ENCODE data around the gene CACNA1A.

The CACNA1A gene

GRCh38 chr19:13225973-13226865, 280.1 kb downstream of the CACNA1A start:
- DNase-seq (ENCODE audit: extremely low spot score) = no peak
- ChIA-PET CTCF (no interaction called here), POLR2A (no interaction called here)
- TF ChIP-seq ZNF384 (IDR thresholded peaks at IDR 0.05) = no peak
- TF ChIP-seq, protein P1, sequence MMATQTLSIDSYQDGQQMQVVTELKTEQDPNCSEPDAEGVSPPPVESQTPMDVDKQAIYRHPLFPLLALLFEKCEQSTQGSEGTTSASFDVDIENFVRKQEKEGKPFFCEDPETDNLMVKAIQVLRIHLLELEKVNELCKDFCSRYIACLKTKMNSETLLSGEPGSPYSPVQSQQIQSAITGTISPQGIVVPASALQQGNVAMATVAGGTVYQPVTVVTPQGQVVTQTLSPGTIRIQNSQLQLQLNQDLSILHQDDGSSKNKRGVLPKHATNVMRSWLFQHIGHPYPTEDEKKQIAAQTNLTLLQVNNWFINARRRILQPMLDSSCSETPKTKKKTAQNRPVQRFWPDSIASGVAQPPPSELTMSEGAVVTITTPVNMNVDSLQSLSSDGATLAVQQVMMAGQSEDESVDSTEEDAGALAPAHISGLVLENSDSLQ (IDR thresholded peaks at IDR 0.05) = no peak
- TF ChIP-seq ARNT (IDR thresholded peaks at IDR 0.05) = no peak
- no peak for TF ChIP-seq SP1 (IDR thresholded peaks at IDR 0.05)
- TF ChIP-seq CTBP1 (IDR thresholded peaks at IDR 0.05; ENCODE audit: borderline replicate concordance) = no peak
- no peak for TF ChIP-seq BHLHE40 (IDR thresholded peaks at IDR 0.05; ENCODE audit: borderline replicate concordance)
- TF ChIP-seq HDGF (IDR thresholded peaks at IDR 0.05; ENCODE audit: borderline replicate concordance) = no peak
- TF ChIP-seq SUZ12 (IDR thresholded peaks at IDR 0.05) = no peak
- no peak for TF ChIP-seq L3MBTL2 (conservative IDR thresholded peaks at IDR 0.05)
- no peak for TF ChIP-seq TARDBP (IDR thresholded peaks at IDR 0.05)
- no peak for TF ChIP-seq NFRKB (IDR thresholded peaks at IDR 0.05)
- TF ChIP-seq FOXA1 (IDR thresholded peaks at IDR 0.05) = no peak
- TF ChIP-seq ELF4 (IDR thresholded peaks at IDR 0.05) = no peak
- TF ChIP-seq FOXM1 (IDR thresholded peaks at IDR 0.05; ENCODE audit: borderline replicate concordance) = no peak
- TF ChIP-seq LEF1 (IDR thresholded peaks at IDR 0.05; ENCODE audit: borderline replicate concordance) = no peak
- TF ChIP-seq FOXK2 (IDR thresholded peaks at IDR 0.05) = no peak

DNA sequence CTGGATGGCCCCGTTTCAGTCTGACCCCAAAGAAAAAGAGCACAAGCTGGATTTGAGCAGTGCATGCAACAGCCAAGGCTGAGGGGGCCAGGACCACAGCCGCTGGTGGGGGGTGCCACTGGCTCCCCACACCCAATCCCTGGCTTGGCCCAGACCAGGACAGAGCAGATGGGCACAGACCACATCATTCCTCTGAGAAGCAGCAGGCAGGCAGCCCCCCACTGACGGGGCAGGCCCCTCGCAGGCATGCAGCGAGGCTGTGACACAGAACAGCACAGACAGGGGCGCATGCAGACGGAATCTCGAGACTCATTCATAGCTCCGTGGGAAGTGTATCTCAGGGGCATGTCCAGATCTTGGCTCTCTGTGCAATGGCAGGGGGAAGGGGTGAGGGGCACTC, 281.2 kb downstream of the CACNA1A start:
- ChIA-PET POLR2A (no interaction called here), CTCF (no interaction called here)
- no peak for DNase-seq (ENCODE audit: extremely low spot score)
- no peak for TF ChIP-seq LEF1 (IDR thresholded peaks at IDR 0.05; ENCODE audit: borderline replicate concordance)

GRCh38 chr19:13220847-13221246, 285.4 kb downstream of the CACNA1A start:
- DNase-seq (ENCODE audit: extremely low spot score) = no peak
- ChIA-PET CTCF (no interaction called here), POLR2A (interaction anchor here (0.9 kb wide), 1 partner anchor 68 kb away, joined by 3 read pairs; no protein-coding TSS in a partner anchor)
- TF ChIP-seq L3MBTL2 (conservative IDR thresholded peaks at IDR 0.05) = 0 out of 2 replicates have a peak, but pooled peaks have one; percentile 23
- TF ChIP-seq TARDBP (IDR thresholded peaks at IDR 0.05) = no peak
- no peak for TF ChIP-seq BHLHE40 (IDR thresholded peaks at IDR 0.05; ENCODE audit: borderline replicate concordance)

DNA sequence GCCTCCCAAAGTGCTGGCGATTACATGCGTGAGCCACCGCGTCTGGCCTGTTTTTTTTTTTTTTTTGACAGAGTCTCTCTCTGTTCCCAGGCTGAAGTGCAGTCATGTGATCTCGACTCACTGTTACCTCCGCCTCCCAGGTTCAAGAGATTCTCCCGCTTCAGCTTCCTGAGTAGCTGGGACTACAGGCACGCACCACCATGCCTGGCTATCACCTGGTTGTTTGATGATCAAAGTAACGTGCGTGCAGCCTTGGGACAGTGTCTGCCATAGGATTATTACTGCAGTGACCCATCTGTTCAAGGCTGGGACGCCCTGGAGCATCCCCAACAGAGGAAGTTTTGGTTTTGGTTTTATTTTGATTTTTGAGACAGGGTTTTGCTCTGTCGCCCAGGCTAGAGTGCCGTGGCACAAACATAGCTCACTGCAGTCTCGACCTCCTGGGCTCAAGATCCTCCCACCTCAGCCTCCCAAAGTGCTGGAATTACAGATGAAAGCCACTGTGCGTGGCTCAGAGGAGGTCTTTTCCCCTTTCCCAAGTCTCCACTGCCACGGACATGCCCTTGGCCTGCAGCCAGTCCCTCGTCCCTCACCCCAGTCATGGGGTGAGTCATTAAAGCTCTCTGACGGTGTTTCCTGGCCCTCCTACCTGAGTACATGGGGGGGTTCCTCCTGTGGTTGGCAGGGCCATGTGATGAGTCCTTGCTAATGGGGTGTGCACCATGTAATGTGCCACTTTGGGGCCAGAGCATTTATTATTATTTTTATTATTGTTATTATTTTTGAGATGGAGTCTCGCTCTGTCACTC, 290.5 kb downstream of the CACNA1A start:
- CTCF ChIA-PET = no interaction called here
- TF ChIP-seq, protein P1 (IDR thresholded peaks at IDR 0.05) = no peak
- no peak for TF ChIP-seq SP1 (IDR thresholded peaks at IDR 0.05)
- TF ChIP-seq LEF1 (IDR thresholded peaks at IDR 0.05; ENCODE audit: borderline replicate concordance) = no peak
- TF ChIP-seq ARNT (IDR thresholded peaks at IDR 0.05) = no peak
- POLR2A ChIA-PET = no interaction called here
- DNase-seq (ENCODE audit: extremely low spot score) = no peak

GRCh38 chr19:13214036-13214730, 292.1 kb downstream of the CACNA1A start:
- POLR2A ChIA-PET = no interaction called here
- CTCF ChIA-PET = interaction anchor here (0.8 to 1.4 kb wide), 4 partner anchors 9 to 57 kb away, joined by 3 to 8 read pairs (median 3); no protein-coding TSS in a partner anchor
- no peak for TF ChIP-seq HDGF (IDR thresholded peaks at IDR 0.05; ENCODE audit: borderline replicate concordance)
- TF ChIP-seq SUZ12 (IDR thresholded peaks at IDR 0.05) = no peak
- TF ChIP-seq L3MBTL2 (conservative IDR thresholded peaks at IDR 0.05) = no peak
- TF ChIP-seq SP1 (IDR thresholded peaks at IDR 0.05) = no peak
- TF ChIP-seq ARNT (IDR thresholded peaks at IDR 0.05) = no peak
- no peak for TF ChIP-seq TARDBP (IDR thresholded peaks at IDR 0.05)
- TF ChIP-seq NFRKB (IDR thresholded peaks at IDR 0.05) = no peak
- no peak for TF ChIP-seq LEF1 (IDR thresholded peaks at IDR 0.05; ENCODE audit: borderline replicate concordance)
- TF ChIP-seq FOXK2 (IDR thresholded peaks at IDR 0.05) = no peak
- no peak for TF ChIP-seq CTBP1 (IDR thresholded peaks at IDR 0.05; ENCODE audit: borderline replicate concordance)
- TF ChIP-seq, protein P1 (IDR thresholded peaks at IDR 0.05) = no peak
- TF ChIP-seq ELF4 (IDR thresholded peaks at IDR 0.05) = no peak
- TF ChIP-seq FOXM1 (IDR thresholded peaks at IDR 0.05; ENCODE audit: borderline replicate concordance) = no peak
- TF ChIP-seq ZNF384 (IDR thresholded peaks at IDR 0.05) = no peak
- TF ChIP-seq FOXA1 (IDR thresholded peaks at IDR 0.05) = no peak
- TF ChIP-seq BHLHE40 (IDR thresholded peaks at IDR 0.05; ENCODE audit: borderline replicate concordance) = no peak
- DNase-seq (ENCODE audit: extremely low spot score) = no peak
